ENCODE measurements around the gene MYO18B.

Gene MYO18B

DNA sequence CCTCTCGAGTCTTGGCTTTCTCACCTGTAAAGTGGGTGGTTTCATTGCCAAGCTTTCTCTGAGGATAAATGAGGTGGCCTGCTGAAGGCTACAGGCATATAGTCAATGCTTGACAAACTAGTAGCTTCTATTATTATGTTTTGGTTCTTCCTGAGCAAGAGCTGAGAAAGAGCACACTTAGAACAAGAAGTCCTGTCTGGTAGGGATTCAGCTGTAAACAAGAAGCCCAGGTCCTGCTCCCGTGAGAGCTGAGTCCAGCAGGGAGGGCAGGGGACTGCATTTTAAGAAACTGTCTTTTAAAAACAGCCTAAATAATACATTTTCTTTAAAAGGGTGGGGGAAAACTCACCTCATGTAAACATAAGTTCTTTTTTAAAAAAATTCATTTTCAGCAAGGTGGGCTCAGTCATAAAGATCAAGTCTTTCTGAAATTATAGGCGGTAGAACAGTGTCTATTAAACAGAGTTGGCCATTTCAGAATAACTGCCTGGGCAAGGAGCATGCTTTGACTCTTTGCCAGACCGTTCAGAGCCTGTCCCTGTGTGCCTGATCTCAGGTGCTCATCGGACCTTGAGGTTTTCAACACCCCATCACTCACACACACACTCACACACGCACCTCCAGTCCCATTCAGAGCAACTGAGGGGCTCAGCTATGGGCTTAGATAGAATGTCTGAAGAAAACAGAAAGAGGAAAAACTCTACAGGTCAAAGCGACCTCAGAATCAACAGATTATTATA lies 29.2 kb upstream of the MYO18B start:
- no peak for DNase-seq (ENCODE audit: low spot score)

DNA sequence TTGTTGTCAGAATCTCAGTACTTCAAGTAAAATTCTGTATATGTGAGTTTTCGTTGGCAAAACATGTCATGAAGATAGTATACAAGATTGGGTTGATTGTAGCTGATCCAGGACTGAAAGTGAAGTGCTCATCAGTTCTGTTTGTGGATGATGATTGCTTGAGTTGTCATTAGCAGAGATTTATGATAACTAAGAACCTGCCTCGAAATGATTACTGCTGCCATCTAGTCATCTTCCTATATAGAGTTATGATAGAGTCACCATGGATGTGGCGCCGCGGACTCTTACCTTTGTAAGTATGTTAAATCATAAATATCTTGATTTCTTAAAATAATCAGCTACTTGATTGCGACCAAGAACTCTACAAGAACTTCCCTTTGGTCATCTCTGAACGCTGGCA lies 27.9 kb upstream of the MYO18B start:
- no peak for DNase-seq (ENCODE audit: low spot score)

DNA sequence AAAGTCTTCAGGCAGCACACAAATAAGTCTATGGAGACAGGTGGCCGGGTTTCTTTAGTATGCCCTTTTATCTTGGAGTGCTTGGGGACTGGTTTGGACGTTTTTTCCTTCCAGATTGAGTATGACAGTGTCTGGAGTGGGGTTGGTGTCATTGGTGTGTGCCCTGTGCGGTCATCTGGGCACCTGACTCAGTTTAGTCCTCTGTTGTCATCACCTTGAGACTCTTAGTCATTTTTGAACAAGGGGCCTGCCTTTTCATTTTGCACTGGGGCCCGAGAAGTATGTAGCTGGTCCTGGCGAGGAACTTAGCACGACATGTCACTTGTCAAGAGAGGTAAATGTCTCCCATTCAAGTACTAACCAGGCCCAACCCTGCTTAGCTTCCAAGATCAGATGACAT lies 27.2 kb upstream of the MYO18B start:
- no peak for DNase-seq (ENCODE audit: low spot score)

DNA sequence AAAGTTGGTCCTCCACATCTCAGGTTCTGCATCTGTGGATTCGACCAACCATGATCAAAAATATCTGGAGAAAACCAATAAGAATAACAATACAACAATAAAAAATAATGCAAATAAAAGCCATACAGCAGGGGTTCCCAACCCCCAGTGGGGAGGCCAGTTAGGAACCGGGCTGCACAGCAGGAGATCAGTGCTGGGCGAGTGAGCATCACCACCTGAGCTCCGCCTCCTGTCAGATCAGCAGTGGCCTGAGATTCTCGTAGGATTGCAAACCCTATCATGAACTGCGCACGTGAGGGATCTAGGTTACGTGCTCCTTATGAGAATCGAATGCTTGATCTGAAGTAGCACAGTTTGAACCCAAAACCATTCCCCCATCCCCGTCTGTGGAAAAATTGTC lies 25.4 kb upstream of the MYO18B start:
- no peak for DNase-seq (ENCODE audit: low spot score)

DNA sequence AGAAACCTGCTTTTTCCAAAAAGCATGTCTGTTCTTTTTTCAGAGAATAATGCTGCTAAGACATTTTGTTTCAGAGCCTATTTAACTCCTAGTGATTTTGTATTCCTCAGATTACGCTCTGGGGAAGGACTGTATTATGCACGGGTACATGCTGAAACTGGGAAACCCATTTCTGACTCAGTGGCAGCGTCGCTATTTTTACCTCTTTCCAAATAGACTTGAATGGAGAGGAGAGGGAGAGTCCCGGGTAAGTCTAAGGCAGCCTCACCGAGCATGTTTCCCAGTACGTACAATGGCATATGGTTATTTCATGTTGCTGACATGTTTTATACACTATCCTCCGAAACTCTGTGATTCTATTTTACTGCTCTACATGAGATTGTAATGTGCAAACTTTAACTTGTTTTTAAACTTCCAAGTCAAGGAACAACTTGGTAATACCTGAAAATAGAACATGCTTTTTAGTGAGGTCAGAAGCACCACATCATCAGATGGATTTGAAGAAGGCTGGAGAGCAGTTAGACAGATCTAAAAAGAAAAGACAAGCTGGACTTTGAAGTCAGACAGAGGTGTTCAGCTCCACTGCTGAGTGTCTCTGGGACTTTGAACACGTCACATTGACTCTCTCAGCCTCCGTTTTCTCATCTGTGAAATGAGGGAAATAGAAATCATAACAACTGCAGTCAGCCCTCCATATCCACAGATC lies 23.7 kb upstream of the MYO18B start:
- DNase-seq (ENCODE audit: low spot score): no peak

DNA sequence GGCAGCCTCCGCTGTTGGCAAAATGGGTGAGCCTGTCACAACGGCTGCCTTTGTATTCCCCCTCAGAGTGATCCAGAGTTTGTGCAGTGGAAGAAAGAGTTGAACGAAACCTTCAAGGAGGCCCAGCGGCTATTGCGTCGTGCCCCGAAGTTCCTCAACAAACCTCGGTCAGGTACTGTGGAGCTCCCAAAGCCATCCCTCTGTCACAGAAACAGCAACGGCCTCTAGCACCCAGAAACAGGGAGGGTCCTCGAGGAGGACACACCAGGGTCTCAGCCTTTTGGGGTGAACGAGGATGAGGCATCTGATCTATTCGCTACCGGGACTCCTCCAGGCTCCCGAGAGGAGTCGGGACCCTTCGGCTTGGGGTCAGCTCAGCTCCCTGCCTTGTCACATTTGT lies 19.8 kb upstream of the MYO18B start:
- DNase-seq (ENCODE audit: low spot score): no peak

DNA sequence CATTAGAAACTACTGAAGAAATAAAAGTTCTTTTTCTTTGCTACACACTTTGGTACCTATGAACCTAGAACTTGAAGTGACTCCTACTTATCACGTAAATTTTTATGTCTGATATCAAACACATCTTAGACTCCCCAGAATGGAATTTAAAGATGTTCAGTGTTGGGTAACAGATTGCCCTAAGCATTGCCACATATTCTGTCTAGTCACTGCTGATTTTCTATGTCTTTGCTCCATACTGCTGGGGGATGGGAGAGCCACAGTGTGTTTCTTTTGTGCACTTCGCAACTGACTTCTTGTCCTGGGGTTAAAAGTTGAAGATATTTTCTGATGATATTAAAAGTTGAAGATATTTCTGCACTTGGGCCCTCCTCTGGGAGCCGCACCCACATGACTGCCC lies 19.4 kb upstream of the MYO18B start:
- no peak for DNase-seq (ENCODE audit: low spot score)

DNA sequence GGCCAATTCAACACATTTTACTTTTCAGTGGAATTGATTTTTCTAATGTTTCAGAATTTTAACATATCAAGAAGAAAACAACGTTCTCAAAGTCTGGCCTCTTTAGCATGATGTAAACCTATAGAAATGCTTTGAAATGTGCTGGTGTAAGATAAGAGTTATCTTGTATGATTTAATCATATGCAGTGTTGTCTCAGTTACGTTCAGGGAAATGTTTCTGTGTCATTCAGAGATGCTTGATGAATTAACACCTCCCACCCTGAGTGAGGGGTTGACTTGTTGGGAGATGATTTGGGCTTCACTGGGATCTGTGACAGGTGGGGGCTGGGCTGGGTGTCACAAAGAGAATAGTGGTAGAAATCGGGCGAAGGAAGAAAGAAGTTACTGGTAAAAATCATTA lies 15.7 kb upstream of the MYO18B start:
- no peak for DNase-seq (ENCODE audit: low spot score)

DNA sequence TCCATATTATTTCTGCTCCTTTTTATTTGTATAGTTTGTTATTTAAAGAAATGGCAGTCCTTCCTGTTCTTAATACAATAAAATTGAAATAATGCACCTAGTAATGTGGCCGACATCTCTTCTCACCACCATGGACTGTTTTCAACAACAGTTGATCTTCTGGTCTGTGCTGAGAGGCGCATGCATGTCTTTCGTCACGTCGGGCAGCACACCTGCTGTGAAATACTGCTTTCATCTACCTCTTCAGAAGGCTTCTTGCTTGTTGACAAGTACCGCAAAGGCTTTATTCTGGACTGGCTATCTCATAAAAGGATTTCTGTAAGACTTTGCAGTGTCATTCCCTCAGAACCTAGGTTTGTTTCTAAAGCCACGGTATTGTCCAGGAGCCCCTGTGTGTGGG lies 13.9 kb upstream of the MYO18B start:
- DNase-seq (ENCODE audit: low spot score): no peak

DNA sequence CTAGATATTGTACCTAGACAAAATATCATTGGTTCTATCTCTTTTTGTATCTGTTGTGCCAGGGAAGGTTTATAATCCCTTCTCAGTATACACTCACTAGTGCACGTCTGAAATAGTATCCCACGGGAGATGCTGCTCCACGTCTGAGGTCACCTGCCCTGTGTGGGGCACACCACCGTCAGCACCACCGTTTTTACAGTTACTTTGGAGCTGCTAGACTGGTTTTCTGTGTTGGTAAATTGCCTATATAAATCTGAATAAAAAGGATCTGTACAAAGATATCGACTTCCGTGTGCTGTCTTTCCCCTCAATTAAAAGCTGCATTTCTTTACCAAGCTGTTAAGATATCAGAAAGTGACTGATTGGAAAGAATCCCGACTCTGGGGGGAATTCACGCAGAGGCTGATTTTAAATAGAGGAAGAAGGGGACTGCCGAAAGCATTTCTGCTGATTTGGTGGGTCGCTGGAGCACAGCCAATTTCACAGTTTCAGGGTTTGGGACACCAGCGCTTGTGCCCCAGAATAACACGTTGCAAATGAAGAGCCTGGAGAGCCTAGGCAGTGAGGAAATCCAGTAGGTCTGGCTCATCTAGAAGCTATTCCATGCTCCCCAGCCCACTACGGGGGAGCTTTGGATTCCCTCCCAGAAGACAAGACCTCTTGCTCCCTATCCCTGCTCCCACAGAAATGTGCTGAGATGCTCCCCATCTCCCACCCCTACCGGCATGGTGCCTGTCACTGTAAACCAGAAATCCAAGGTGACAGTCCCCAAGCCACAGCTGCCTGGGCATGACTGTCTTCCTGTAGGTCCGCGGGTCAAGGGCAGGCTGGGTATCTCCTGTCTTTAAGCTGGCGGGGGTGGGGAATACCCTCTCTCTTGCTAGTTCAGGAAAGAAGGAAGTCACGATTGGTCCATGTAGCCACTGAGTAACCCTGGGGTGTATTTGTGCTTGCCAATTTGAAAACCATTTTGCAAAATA lies 12.7 kb upstream of the MYO18B start:
- DNase-seq (ENCODE audit: low spot score): no peak

DNA sequence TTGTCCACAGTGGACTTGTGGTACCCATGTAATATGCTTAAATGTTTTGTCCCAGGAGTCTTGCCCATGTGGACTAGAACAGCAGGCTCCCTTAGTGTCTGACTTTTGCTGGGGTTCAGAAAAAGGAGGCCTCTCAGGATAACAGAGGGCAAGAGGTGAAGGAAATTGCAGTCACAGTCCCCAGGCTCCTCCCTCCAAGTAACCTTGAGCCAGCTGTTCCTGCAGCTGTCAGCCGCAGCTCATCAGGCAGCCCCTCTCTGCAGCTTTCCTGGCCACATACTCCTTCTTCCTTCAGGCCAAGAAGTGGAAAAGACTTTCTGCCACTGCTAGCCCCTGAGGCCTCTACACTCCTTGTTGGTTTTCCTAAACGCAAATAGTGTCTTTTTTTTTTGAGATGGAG lies 6.3 kb upstream of the MYO18B start:
- DNase-seq (ENCODE audit: low spot score): no peak

DNA sequence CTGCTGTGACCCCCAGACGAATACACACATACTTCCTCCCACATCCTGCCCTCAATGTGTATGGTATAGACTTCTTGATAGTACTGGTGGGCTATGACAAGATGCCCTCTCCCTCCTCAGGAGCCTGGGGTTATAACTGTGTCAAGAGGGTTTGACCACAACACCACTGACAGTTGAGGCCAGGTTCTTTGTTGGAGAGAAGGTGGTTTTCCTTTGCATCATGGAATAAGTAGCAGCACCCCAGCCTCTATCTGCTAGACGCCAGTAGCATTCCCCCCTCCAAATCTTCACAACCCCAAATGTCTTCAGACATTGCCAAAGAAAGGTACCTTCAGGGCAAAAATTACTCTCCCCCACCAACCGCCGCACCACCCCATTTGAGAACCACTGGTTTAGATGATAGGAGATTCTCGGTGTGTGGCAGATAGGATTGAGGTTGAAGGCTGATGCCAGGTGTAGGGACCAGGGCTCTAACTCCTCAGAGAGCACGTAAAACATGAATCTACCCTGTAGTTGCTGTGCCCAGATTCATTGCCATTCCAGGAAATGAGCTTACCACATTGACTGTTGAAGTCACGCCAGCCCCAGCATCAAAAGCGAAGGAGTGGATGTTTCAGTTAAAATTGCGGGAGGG lies 5.5 kb upstream of the MYO18B start:
- DNase-seq (ENCODE audit: low spot score): peak; percentile 34

DNA sequence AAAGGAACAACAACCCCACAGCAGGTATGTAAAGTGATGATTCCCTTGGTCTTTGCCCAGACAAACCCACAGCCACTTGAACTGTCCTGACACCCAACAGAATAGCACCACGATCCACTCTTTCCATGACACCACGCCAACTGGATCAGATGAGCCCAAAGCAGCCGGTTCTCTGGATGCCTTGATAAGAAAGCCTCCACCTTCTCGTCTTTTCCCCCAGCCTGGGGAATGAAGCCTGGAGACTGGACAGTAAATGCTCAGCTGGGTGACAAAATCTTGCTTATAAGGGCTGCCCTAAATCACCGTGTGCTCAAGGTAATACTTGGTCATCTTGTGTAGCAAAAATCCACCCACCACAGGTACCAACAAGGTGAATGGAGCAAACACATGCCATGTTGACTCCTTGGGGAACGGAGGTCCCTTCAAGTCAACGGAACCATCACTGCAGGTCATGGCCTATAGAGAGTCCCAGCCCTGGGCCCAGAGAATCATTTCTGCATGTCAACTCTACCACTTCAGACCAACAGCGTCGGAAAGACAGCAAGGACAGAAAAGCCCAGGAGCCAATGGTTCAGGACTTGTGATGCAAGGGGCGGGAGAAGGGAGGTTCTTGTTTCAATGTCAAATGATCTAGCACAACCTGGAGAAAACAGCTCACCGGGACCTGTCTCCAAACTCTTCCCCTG lies 2.2 kb upstream of the MYO18B start:
- no peak for DNase-seq (ENCODE audit: low spot score)

DNA sequence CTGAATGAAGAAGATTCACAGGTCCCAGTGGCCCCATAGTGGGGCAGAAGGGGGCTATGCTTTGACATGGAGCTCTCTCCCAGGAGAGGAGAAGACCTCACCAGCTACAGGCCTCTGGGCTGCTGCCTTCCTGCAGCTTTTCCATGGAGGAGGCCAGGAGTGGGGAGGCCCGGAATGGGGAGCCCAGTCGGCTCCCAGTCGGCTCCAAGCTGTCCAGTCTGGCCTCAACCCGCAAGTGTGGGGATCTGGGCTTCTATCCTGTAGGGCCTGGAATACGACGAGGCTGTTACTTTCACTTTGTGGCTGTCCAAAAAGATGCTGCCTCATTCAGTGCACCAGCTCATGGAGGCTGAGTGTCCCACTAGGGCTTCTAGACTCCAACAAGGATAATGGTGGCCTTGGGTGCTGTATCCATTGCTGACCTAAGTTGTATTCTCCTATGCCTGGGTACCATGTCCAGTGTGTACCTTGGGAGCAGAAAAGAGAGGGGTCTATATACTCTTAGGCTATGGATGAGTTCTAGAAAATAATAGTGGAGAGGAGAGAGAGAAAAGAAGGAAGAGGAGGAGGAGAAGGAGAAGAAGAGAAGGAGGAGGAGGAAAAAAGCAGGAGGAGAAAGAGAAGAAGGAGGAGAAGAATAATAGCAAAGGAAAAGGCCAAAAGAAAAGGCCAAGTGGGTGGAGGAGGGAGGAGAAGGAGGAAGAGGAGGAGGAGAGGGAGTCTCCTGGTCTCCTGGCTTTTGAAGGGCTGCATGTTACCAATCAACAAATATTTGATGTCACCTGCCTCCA lies 1.1 kb downstream of the MYO18B start:
- no peak for DNase-seq (ENCODE audit: low spot score)

DNA sequence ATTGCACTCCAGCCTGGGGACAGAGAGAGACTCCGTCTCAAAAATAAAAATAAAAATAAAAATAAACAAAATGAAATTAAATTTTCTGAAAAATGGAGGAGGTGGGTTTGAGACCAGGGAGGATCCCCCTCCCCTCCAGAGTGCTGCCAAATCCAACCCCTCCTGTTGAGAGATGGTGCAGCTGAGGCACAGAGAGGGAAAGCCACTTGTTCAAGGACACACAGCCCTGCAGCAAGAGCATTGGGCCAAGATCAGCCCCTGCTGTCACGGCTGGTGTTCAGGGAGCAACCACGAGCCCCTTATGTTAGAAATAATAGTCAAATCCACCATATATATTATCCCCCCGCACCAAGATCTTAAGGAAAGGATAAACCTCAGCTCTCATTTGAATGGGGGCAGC lies 2.7 kb downstream of the MYO18B start:
- DNase-seq (ENCODE audit: low spot score): no peak

DNA sequence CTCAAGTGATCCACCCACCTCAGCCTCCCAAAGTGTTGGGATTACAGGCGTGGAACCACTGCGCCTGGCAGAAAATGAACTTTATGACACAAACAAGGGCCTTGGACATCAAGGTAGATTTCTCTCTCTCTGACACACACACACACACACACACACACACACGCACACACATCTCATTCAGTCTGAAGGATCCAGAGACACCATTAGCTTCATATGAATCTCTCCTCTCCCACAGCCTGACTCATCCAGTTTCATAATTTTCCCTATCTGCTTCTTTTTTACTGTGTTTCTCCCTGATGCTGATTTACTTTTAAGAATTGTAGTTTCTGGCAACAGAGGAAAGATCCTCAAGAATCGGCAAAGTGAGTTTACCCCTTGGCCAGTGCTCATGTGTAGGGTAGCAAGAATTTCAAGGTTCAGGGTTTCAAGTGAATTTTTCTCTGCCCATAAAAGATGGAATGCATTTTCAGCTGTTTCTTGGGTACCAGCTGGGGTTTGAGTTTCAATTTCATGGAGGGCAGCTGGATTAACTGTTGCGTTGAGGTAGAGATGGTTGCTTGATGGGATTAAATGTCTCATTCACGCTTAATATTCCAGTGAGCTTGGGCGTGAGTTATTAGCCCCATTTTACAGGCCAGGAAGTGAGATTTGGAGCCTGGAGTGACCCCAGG lies 3.5 kb downstream of the MYO18B start:
- DNase-seq (ENCODE audit: low spot score): no peak

DNA sequence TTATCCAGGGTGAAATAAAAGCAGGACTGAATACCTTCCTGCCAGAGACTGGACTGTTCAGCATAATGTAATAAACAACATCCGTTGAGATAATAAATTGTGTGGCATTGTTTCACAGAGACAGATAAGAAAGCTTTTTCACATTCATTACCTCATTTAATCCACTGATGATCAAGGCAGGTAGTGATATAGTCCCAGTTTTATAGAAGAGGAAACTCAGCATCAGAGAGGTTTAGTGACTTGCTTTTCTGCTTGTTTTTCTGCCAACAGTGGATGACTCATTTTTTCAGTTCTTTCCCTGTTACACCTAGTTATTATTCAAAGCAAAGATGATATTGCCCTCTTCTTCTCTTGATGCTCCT lies 4.0 kb downstream of the MYO18B start:
- DNase-seq (ENCODE audit: low spot score): no peak

DNA sequence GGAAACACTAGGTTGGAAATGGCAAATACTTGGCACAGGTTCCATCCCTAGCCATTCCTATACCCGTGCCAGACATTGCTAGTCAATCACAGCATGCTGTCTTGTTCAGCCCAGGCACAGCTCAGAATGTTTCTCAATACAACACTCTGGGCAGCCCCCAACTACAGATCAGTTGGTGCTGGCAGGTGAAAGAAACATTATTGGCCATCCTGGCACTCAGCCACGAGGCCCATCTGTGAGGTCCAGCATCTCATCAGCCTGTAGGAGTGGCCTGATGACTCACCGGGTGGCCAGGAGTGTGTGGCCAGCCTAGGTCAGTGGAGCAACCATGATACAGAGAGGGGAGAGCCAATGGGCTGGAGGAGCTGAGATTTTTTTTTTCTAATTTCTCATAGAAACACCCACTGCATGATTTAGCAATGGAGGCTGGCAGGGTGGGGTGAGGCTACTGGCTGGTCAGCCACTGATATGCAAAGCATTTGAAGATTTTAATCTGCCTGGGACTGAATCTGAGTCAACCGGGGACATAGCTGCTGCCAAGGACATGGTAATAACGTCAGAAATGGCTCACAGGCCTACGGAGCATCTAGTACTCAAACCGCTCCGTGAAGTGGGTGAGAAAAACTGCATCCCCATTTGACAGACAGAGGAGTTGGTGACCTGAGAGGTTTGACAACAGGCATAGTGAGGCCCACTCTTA lies 5.4 kb downstream of the MYO18B start:
- DNase-seq (ENCODE audit: low spot score): no peak

DNA sequence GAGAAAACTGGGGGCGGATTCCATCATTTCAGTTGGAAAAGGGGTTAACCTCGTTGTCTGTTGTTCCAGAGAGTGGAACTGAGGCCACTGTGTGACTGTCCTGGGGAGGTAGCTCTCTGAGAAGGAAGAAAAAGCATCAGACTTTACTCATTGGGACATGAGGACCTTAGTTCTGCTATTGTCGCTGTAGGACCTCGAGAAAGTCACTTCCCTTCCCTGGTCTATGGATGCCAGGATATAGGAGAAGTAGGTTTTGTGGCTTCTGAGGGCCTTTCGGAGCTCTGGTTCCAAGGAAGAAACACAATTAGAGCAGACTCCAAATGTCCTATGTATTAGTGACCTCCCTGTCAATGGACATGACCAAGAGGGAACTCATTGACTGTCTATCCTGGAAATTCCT lies 6.2 kb downstream of the MYO18B start:
- DNase-seq (ENCODE audit: low spot score): no peak

DNA sequence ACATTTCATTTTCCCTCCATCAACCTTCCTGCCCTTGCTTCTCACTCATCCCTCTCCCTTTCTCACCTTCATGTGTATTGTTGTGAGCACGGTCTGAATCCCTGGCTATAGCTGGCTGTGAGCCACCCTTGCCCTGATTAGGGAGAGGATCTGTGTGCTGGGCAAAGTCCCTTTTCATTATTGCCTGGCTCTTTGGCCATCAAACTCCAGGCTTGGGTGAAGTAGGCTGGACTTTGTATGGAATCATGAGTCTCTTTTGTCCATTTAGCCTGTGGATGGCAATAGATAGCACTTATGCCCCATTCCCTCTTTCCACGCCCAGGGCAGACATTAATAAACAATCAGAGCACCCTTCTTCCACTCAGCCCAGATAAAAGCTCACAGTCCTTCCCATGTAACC lies 6.7 kb downstream of the MYO18B start:
- DNase-seq (ENCODE audit: low spot score): no peak

All from CD4-positive, alpha-beta T cell treated with Interleukin-6 at 100 ng/mL for 8 hours (primary cell).